Transverse colon (tissue), 4 donors: ENCODE results near the gene KRT7. TPM values are rescaled to one million over a fixed set of nuclear protein-coding genes. Genes with fewer than 3 reads are reported as not detected.

ENCODE experiments used
- DNase-seq: peaks from one replicate; pipeline ENCODE4 v3.0.0-alpha.2; 2019
- H3K27ac ChIP-seq, 4 donors: fragments of 200-600 bp; sonication (generic); 2 replicates each; pipeline ENCODE4 v1.5.1; 2016 to 2018; ENCODE audit warnings: inconsistent platforms in 4 of 4
- H3K27me3 ChIP-seq: fragments of 200-600 bp; sonication (generic); 2 replicates; pipeline ENCODE4 v1.5.1; 2017; ENCODE audit warnings: inconsistent platforms
- H3K36me3 ChIP-seq, 4 donors: fragments of 200-600 bp; sonication (generic); 2 replicates each; pipeline ENCODE4 v1.5.1; 2017 to 2019; ENCODE audit warnings: inconsistent platforms in 4 of 4
- H3K4me1 ChIP-seq, 4 donors: fragments of 200-600 bp; sonication (generic); 2 replicates each; pipeline ENCODE4 v1.5.1; 2017 to 2020; ENCODE audit warnings: inconsistent platforms in 4 of 4
- H3K4me3 ChIP-seq, 4 donors: fragments of 200-600 bp; sonication (generic); 1 replicate in 1 of 4; 2 replicates in 3 of 4; pipeline versions ENCODE4 v1.5.1 to v1.6.1; 2017 to 2019; ENCODE audit warnings: inconsistent platforms in 4 of 4
- H3K9me3 ChIP-seq, 2 donors: fragments of 200-600 bp; sonication (generic); 2 replicates each; pipeline ENCODE4 v1.5.1; 2017 to 2019; ENCODE audit warnings: inconsistent platforms in 2 of 2
- EP300 ChIP-seq: sonication (generic); formaldehyde crosslinking; IDR thresholded peaks from one replicate; pipeline ENCODE4 v1.6.1; 2017; ENCODE audit warnings: antibody characterized with exemption, low read depth
- POLR2A ChIP-seq: fragments of 450-650 bp; IDR thresholded peaks from one replicate; pipeline ENCODE4 v1.6.1; 2016; ENCODE audit warnings: antibody characterized with exemption, mild to moderate bottlenecking, moderate library complexity
- POLR2AphosphoS5 ChIP-seq, 3 donors: sonication (generic); formaldehyde crosslinking; IDR thresholded peaks; one replicate each; pipeline ENCODE4 v1.6.1; 2016; ENCODE audit warnings: antibody characterized with exemption in 3 of 3
- WGBS, 2 donors: methylation state at CpG; one replicate each; pipeline ENCODE4 v1.1.5; 2018; ENCODE audit warnings: low coverage in 1 of 2; 5-methylcytosine and 5-hydroxymethylcytosine counted together
- in situ Hi-C, 4 donors: fragments of 200-750 bp; cut with MboI; loops; one replicate each; pipeline versions ENCODE4 v1.15.0 to v1.15.1; 2017; ENCODE audit warnings: low sequenced_read_pairs in 3 of 4, low pct_ligation_motif_present in 1 of 4, low pct_unique_long_range_greater_than_20kb in 1 of 4
- intact Hi-C: fragments of 100-400 bp; cut with DNase I; formaldehyde crosslinking; loops from one replicate; pipeline ENCODE4 v1.15.1; 2023; ENCODE audit warnings: low total_unique reads
- total RNA-seq, 4 donors: library from RNA; depleted of rRNA; stranded (reverse); fragments of >200 nt; gene quantifications; one replicate each; pipeline ENCODE4 v1.1.0, GENCODE V29; 2016
- TF ChIP-seq, protein P1 (sequence below), 5 experiments: fragments of 200-600 bp in 3 of 5; fragments of 450-650 bp in 2 of 5; sonication (generic) in 3 of 5; IDR thresholded peaks; 1 replicate in 2 of 5; 2 replicates in 3 of 5; pipeline ENCODE4 v1.5.1; 2016 to 2017; ENCODE audit warnings: antibody characterized with exemption in 5 of 5, inconsistent platforms in 3 of 5, mild to moderate bottlenecking in 2 of 5, moderate library complexity in 1 of 5

Gene KRT7
- total RNA-seq, 4 donors from 2014 or later: 0.75 to 1.6 (median 0.95) TPM; not detected in 1

DNA sequence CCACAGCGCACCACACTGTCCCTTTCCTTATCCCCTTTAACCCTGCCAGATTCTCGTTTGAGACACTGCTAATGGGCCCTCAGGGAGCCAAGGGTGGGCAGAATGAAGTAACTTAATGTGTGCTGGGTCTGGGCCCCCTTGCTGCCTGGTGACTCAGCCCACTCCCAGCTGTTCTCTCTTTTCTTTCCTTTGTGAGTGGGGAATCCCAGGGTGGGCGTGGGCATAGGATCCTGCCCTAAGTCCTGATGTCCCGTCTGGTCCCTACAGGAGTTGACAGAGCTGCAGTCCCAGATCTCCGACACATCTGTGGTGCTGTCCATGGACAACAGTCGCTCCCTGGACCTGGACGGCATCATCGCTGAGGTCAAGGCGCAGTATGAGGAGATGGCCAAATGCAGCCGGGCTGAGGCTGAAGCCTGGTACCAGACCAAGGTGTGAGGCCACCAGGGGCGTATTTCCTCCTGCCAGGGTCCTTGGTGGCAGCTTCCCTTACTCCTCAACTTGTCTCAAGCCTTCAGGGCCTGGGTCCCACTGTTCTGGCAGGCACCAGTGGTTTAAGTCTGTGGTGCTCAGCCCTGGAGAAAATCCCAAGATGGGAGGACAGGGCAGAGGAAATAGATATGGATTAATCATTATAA is 8.3 kb downstream of the KRT7 start:
- in situ Hi-C loops (no loop called here), intact Hi-C loops (no loop called here)
- Histone ChIP-seq H3K27me3 (no peaks in the 10 kb centered on the region), H3K27ac (no peak overlapping the region), H3K4me1 (peaks cover 11 to 20% (median 16%) of the 10 kb centered on the region in 4 donors), H3K36me3 (no peaks in the 10 kb centered on the region), H3K4me3 (no peak overlapping the region), H3K9me3 (no peaks in the 10 kb centered on the region)
- no peak for DNase-seq
- 76% methylated on average over 3 of the region's 11 CpGs; no CpG with 5 or more reads in 1 of the 2 donors for WGBS, 2 donors
- TF ChIP-seq POLR2A (no peak), EP300 (no peak), POLR2AphosphoS5 (IDR thresholded peaks at IDR 0.05) (no peak)
- TF ChIP-seq, protein P1, sequence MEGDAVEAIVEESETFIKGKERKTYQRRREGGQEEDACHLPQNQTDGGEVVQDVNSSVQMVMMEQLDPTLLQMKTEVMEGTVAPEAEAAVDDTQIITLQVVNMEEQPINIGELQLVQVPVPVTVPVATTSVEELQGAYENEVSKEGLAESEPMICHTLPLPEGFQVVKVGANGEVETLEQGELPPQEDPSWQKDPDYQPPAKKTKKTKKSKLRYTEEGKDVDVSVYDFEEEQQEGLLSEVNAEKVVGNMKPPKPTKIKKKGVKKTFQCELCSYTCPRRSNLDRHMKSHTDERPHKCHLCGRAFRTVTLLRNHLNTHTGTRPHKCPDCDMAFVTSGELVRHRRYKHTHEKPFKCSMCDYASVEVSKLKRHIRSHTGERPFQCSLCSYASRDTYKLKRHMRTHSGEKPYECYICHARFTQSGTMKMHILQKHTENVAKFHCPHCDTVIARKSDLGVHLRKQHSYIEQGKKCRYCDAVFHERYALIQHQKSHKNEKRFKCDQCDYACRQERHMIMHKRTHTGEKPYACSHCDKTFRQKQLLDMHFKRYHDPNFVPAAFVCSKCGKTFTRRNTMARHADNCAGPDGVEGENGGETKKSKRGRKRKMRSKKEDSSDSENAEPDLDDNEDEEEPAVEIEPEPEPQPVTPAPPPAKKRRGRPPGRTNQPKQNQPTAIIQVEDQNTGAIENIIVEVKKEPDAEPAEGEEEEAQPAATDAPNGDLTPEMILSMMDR (IDR thresholded peaks at IDR 0.05): no peak

GRCh38 chr12:52242442-52243258 is 9.6 kb downstream of the KRT7 start:
- Histone ChIP-seq H3K27ac (no peak overlapping the region), H3K9me3 (no peaks in the 10 kb centered on the region), H3K27me3 (no peaks in the 10 kb centered on the region), H3K4me1 (peaks cover 11 to 28% (median 16%) of the 10 kb centered on the region in 4 donors), H3K36me3 (no peaks in the 10 kb centered on the region), H3K4me3 (no peak overlapping the region)
- TF ChIP-seq POLR2A (no peak), POLR2AphosphoS5 (IDR thresholded peaks at IDR 0.05) (no peak), EP300 (no peak)
- TF ChIP-seq, protein P1 (IDR thresholded peaks at IDR 0.05): no peak
- DNase-seq: no peak
- intact Hi-C loops (no loop called here), in situ Hi-C loops (no loop called here)
- 94% methylated on average over 11 of the region's 11 CpGs; no CpG with 5 or more reads in 1 of the 2 donors for WGBS, 2 donors

- Histone ChIP-seq H3K36me3 (no peaks in the 10 kb centered on the region), H3K9me3 (no peaks in the 10 kb centered on the region), H3K27me3 (no peaks in the 10 kb centered on the region), H3K4me1 (peaks cover 11 to 28% (median 16%) of the 10 kb centered on the region in 4 donors), H3K4me3 (no peak overlapping the region), H3K27ac (peak overlapping the region in 1 of 4 donors; percentile 61)
- DNase-seq: no peak
- intact Hi-C loops (no loop called here), in situ Hi-C loops (no loop called here)
- no peak for TF ChIP-seq POLR2A
- no peak for TF ChIP-seq EP300
- TF ChIP-seq, protein P1 (IDR thresholded peaks at IDR 0.05): no peak
- no peak for TF ChIP-seq POLR2AphosphoS5 (IDR thresholded peaks at IDR 0.05)
- 78% methylated on average over 5 of the region's 5 CpGs; no CpG with 5 or more reads in 1 of the 2 donors for WGBS, 2 donors
These were observed 10.3 kb downstream of the KRT7 start for GRCh38 chr12:52243259-52243855.
